Activated naive CD8-positive, alpha-beta T cell (primary cell): Measurements from ENCODE around the gene HMGCS2.
"Not testable (repeated sequence)": the region's sequence is repeated elsewhere in the genome, so short reads cannot be mapped to it uniquely, and the experiment has no call there.

Experiments used
- H3K27ac Mint-ChIP-seq: one replicate; pipeline ENCODE4 v1.8.0; 2021; ENCODE audit warnings: mixed read lengths
- H3K27me3 Mint-ChIP-seq: one replicate; pipeline ENCODE4 v1.8.0; 2021; ENCODE audit warnings: mixed read lengths
- H3K36me3 Mint-ChIP-seq: one replicate; pipeline ENCODE4 v1.8.0; 2021; ENCODE audit warnings: mixed read lengths
- H3K4me1 Mint-ChIP-seq: one replicate; pipeline ENCODE4 v1.8.0; 2021; ENCODE audit warnings: low read depth, mixed read lengths
- H3K4me3 Mint-ChIP-seq: one replicate; pipeline ENCODE4 v1.8.0; 2021; ENCODE audit warnings: mild to moderate bottlenecking, mixed read lengths
- H3K9me3 Mint-ChIP-seq: one replicate; pipeline ENCODE4 v1.8.0; 2021; ENCODE audit warnings: low read depth, mixed read lengths

HMGCS2 gene

GRCh38 chr1:119797606-119798005, 28.9 kb upstream of the HMGCS2 start:
- H3K4me3 Mint-ChIP-seq: peak overlapping the region; percentile 36
- H3K4me1 Mint-ChIP-seq: peaks cover 30% of the 10 kb centered on the region
- H3K27ac Mint-ChIP-seq: peak overlapping the region; percentile 25
- no peaks in the 10 kb centered on the region for H3K9me3 Mint-ChIP-seq
- no peaks in the 10 kb centered on the region for H3K27me3 Mint-ChIP-seq
- peaks cover 2% of the 10 kb centered on the region for H3K36me3 Mint-ChIP-seq

DNA sequence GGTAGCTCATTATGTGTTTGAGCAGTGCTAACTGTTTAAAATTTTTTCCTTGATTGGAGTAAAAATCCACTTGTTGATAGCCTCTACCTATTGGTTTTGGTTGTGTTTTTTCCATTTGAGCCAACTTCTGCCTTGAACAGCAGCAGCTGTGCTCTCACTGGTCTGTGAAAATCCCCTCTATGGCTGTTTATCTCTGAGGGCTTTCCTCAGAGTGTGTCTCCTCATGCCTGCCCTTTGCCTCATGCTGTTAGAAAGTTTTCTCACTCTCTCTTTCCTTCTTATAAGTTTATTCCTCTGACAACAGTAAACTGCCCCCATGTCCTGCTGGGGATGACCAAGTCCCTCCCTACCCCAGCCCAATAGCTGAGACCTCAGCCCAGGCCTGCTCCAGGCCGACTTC, 28.5 kb upstream of the HMGCS2 start:
- H3K4me1 Mint-ChIP-seq: peaks cover 30% of the 10 kb centered on the region
- no peaks in the 10 kb centered on the region for H3K9me3 Mint-ChIP-seq
- no peaks in the 10 kb centered on the region for H3K27me3 Mint-ChIP-seq
- H3K4me3 Mint-ChIP-seq: no peak overlapping the region
- H3K27ac Mint-ChIP-seq: peak overlapping the region; percentile 25
- H3K36me3 Mint-ChIP-seq: peaks cover 2% of the 10 kb centered on the region

DNA sequence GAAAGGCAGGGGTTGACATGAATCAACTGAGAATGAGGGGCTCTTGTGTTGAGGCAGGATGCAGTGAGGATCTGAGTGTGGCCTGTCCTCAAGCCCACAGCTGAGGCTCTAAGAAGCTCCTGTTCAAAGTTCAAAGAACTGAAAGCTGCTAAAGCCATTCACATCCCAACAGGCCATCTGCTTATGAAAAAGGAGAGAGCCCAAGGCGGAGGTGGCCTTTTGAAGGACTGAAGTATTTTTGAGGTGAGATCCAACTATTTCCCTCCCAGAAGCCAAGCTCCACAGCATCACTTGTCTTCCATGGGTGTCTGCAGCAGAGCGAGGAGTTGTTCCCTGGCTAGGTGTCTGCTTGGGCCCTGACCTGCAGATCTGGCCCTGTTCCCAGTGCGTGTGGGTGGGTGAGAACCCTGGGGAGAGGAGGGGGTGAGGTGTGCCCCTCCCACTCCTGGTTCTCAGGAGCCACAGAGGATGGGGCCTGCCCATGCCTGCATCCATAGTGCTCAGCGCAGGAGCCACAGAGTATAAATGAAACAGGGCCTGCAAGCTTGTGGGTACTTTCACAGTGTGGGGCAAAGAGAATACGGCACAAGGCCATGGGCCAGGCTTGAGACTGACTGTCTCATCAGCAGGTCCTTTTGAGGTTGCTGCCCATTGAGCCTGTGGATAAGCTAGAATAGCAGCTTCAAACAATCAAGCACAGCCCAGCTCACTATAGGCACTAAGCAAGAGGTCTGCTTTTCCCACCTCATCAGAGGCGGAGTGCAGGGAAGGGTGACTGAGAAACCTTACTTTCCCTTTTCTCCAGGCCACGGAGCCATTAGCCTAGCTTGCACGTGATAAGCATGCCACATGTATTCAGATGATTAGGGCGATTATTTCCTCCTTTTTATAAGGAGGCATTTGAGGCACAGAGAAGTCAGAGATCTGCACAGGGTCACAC, 26.8 kb upstream of the HMGCS2 start:
- H3K4me1 Mint-ChIP-seq: peaks cover 26% of the 10 kb centered on the region
- H3K4me3 Mint-ChIP-seq: no peak overlapping the region
- H3K27me3 Mint-ChIP-seq: no peaks in the 10 kb centered on the region
- no peaks in the 10 kb centered on the region for H3K9me3 Mint-ChIP-seq
- H3K36me3 Mint-ChIP-seq: peaks cover 2% of the 10 kb centered on the region
- no peak overlapping the region for H3K27ac Mint-ChIP-seq

GRCh38 chr1:119794876-119795240, 26.2 kb upstream of the HMGCS2 start:
- no peaks in the 10 kb centered on the region for H3K9me3 Mint-ChIP-seq
- no peak overlapping the region for H3K27ac Mint-ChIP-seq
- no peak overlapping the region for H3K4me3 Mint-ChIP-seq
- peaks cover 22% of the 10 kb centered on the region for H3K4me1 Mint-ChIP-seq
- H3K36me3 Mint-ChIP-seq: peaks cover 2% of the 10 kb centered on the region
- H3K27me3 Mint-ChIP-seq: no peaks in the 10 kb centered on the region

DNA sequence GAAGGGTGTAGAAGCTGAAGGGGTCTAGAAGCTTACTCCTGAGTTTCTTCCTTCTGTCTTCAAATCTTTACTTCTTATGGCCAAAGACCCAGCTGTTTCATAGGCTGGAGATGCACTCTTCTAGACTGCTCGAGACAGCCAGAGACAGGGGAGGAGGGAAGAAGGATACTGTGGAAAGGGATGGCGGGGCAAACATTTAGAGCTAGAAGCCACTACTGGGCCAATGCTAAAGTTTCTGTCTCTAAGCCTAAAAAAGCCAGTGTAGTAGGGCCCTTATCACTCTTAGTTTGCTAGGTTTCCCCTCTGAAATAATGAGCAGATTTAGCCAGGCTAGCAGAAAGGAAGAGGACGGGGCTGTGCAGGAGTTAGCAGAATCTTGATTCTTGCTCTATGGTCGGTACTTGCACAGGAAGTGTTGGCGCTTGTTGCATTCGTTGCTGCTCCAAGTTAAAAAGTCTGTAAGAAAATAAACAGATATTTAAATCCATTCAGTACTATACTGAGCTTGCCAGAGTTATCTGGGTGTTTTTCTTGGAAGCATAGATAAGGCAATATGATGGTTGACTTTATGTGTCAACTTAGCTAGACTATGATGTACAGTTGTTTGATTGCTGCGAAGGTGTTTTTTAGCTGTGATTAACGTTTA, 25.6 kb upstream of the HMGCS2 start:
- no peaks in the 10 kb centered on the region for H3K9me3 Mint-ChIP-seq
- peaks cover 17% of the 10 kb centered on the region for H3K4me1 Mint-ChIP-seq
- H3K27me3 Mint-ChIP-seq: no peaks in the 10 kb centered on the region
- H3K27ac Mint-ChIP-seq: no peak overlapping the region
- H3K36me3 Mint-ChIP-seq: peaks cover 2% of the 10 kb centered on the region
- no peak overlapping the region for H3K4me3 Mint-ChIP-seq

GRCh38 chr1:119791377-119791776, 22.7 kb upstream of the HMGCS2 start:
- no peaks in the 10 kb centered on the region for H3K9me3 Mint-ChIP-seq
- no peaks in the 10 kb centered on the region for H3K27me3 Mint-ChIP-seq
- H3K4me1 Mint-ChIP-seq: peaks cover 1% of the 10 kb centered on the region
- no peak overlapping the region for H3K27ac Mint-ChIP-seq
- peaks cover 2% of the 10 kb centered on the region for H3K36me3 Mint-ChIP-seq
- no peak overlapping the region for H3K4me3 Mint-ChIP-seq

DNA sequence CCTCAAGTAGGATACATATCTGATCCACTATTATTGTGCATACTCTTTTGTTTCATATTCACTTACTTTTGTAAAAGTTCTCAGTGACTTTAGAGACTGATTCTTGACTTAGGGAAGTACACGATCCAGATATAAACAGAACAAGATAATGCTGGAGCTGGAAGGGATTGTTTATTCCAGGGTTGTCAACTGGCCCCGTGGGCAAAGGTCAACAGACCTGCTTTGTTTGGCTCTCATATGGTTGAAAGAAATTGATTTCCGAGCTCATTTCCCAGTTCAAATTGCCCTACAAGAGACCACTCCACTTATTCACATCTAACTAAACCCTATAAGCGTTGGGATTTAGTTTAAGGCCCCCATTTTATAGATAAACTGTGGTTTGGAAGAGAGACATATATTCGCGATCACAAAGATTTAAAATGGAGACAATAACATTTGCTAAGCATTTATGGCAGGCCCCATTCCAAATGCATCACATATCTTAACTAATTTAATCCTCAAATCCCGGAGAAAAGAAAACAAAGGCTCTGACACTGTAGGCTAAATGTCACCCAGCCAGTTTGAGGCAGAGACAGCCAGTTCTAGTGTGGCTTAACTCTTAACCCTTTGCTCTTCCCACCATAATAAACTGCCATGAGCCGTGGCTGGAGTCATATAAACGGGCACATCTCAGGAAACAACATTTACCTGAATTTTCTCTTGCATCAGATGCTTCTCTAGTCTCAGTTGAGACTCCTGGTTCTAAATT, 21.9 kb upstream of the HMGCS2 start:
- H3K27ac Mint-ChIP-seq: no peak overlapping the region
- H3K4me3 Mint-ChIP-seq: no peak overlapping the region
- H3K9me3 Mint-ChIP-seq: no peaks in the 10 kb centered on the region
- H3K27me3 Mint-ChIP-seq: no peaks in the 10 kb centered on the region
- H3K36me3 Mint-ChIP-seq: peaks cover 2% of the 10 kb centered on the region
- H3K4me1 Mint-ChIP-seq: peaks cover 6% of the 10 kb centered on the region

- Mint-ChIP-seq H3K27me3 (no peaks in the 10 kb centered on the region), H3K4me3 (no peak overlapping the region)
These were observed 19.1 kb upstream of the HMGCS2 start for GRCh38 chr1:119787776-119788175.

DNA sequence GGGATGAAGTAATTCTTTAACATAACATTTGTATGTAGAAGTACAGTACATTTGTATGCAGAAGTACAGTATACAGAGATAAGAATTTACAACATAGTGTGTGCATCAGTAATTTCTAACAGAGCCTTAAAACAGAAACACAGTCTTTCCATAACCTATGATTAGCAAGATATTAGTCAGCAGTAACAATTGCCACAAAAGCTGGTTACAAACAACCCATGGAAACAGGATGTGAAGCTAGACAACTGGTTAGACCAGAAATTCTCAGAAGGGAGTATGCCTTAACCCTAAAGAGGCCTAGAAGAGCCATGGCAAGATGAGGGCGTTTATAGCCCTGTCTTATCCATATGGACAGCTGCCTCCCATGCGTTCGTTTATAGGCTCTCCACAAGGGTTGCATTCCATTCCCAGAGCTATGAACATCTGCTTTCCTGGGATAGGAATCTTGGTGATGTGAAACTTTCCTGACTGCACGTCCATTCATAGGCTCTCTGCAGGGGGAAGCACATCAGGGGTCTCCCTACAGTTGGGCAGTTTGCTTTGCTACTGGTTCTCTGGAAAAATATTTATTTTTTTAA, 17.9 kb upstream of the HMGCS2 start:
- H3K27me3 Mint-ChIP-seq, H3K9me3 Mint-ChIP-seq, H3K4me1 Mint-ChIP-seq, H3K36me3 Mint-ChIP-seq, H3K4me3 Mint-ChIP-seq, H3K27ac Mint-ChIP-seq: not testable (repeated sequence)

More at GRCh38 chr1:119787776-119788175, 19.1 kb upstream of the HMGCS2 start:
- Mint-ChIP-seq H3K4me1 (peaks cover 6% of the 10 kb centered on the region), H3K9me3 (no peaks in the 10 kb centered on the region), H3K36me3 (no peaks in the 10 kb centered on the region), H3K27ac (no peak overlapping the region)

DNA sequence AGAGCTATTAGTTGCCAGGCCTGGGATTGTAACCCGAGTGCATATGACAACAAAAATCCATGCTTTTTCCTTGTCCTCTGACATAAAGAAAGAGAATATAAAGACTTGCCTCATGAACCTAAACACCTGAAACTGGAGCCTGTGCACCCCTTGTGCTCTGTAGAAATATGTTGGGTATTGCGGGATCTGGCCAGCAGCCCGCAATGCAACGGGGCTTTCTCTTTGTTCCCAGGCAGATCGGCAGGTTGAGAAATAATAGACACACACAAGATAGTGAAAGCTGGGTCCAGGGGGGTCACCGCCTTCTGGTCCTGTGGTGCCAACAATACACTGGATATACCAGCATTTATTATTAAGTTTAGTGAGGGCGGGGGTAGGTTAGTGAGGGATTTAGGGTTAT, 17.3 kb upstream of the HMGCS2 start:
- H3K27ac Mint-ChIP-seq, H3K4me1 Mint-ChIP-seq: not testable (repeated sequence)

GRCh38 chr1:119784191-119784781, 15.6 kb upstream of the HMGCS2 start:
- no peak overlapping the region for H3K27ac Mint-ChIP-seq
- H3K27me3 Mint-ChIP-seq: no peaks in the 10 kb centered on the region
- H3K36me3 Mint-ChIP-seq: no peaks in the 10 kb centered on the region
- H3K4me3 Mint-ChIP-seq: no peak overlapping the region
- peaks cover 6% of the 10 kb centered on the region for H3K4me1 Mint-ChIP-seq
- no peaks in the 10 kb centered on the region for H3K9me3 Mint-ChIP-seq

More for the DNA sequence above, 17.3 kb upstream of the HMGCS2 start:
- not testable (repeated sequence) for H3K9me3 Mint-ChIP-seq, H3K36me3 Mint-ChIP-seq, H3K27me3 Mint-ChIP-seq, H3K4me3 Mint-ChIP-seq

DNA sequence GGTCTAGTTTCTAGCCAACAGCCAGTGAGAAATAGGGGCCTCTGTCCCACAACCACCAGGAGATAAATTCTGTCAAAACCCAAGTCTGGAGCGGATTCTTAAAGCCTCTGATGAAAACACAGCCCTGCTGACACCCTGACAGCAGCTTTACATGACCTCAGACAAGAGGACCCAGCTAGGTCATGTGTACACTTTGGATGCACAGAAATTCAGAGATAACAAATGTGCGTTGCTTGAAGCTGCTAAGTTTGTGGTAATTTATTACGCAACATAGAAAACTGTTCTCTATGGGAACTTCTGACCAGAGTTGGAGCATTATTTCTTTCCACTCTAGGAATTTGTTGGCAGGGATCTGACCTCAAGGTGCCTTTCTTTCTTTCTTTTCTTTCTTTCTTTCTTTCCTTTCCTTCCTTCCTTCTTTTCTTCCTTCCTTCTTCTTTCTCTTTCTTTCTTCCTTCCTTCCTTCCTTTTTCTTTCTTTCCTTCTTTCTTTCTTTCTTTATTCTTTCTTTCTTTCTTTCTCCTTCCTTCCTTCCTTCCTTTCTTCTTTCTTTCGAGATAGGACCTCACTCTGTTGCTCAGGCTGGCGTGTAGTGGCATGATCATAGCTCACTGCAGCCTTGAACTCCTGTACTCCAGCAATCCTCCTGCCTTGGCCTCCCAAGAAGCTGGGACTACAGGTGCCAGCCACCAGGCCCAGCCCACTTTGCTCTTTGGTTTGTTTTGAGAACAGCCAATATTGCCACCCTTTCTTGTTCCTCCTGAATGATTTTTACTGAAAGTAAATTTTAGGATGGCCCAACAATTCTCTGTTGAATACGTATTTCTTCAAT, 14.9 kb upstream of the HMGCS2 start:
- no peaks in the 10 kb centered on the region for H3K36me3 Mint-ChIP-seq
- no peaks in the 10 kb centered on the region for H3K9me3 Mint-ChIP-seq
- no peak overlapping the region for H3K27ac Mint-ChIP-seq
- H3K4me3 Mint-ChIP-seq: no peak overlapping the region
- H3K27me3 Mint-ChIP-seq: no peaks in the 10 kb centered on the region
- peaks cover 6% of the 10 kb centered on the region for H3K4me1 Mint-ChIP-seq

DNA sequence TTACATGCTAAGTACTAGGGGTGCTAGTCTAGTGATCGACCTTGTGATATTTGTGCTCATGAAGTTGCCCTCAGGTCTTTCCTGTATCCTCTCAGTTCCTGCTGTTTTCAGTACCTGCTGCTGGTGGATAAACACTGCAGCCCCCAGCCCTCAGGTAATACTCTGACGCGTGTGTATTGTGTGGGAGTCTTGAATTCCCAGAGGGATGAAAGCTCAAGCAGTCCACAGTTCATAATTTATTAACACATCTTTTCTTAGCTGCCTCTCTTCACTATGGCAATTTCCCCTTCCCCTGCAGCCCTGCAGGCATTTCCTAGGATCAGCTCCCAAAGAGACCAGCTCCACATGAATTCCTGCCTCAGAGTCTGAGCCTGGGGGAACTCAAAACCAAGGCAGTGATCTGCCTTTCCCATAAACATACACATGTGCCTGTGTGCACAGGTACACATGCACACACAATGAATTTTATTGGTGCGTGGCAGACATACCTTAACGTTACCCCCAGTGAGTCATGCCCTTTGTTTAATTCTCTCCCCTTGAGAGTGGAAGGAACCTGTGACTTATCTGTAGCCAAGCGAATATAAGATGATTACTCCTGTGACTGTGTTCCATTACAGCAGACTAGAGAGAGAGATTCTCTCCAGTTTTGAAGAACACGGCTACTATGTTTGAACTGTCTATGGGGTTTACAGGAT, 14.1 kb upstream of the HMGCS2 start:
- Mint-ChIP-seq H3K36me3 (no peaks in the 10 kb centered on the region), H3K4me1 (peaks cover 6% of the 10 kb centered on the region), H3K27ac (no peak overlapping the region), H3K9me3 (no peaks in the 10 kb centered on the region), H3K27me3 (no peaks in the 10 kb centered on the region), H3K4me3 (no peak overlapping the region)
